ENCODE data around the gene DNAH14.

Gene DNAH14

DNA sequence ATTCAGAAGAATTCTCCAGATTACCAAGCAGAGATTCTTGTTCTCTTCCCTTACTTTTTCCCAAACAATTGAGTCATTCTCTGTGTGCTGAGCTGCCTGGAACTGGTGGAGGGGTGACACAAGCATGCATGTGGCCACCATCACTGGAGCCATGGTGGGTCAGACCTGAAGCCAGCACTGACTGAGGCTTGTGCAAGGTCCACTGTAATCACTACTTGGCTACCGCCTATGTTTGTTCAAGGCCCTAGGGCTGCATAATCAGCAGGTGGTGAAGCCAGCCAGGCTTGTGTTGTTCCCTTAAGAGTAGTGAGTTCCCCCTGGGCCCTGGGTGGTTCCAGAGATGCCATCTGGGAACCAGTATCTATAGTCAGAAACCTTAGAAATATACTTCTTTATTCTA, 183.8 kb downstream of the DNAH14 start:
- TF ChIP-seq CTCF (IDR thresholded peaks at IDR 0.05; ENCODE audit: extremely low read depth, insufficient read depth, missing control alignments): no peak
- no peak for DNase-seq (ENCODE audit: low spot score)
- in situ Hi-C loops (cut with MboI; ENCODE audit: low pct_unique_long_range_greater_than_20kb, low sequenced_read_pairs, unreplicated experiment): no loop called here

DNA sequence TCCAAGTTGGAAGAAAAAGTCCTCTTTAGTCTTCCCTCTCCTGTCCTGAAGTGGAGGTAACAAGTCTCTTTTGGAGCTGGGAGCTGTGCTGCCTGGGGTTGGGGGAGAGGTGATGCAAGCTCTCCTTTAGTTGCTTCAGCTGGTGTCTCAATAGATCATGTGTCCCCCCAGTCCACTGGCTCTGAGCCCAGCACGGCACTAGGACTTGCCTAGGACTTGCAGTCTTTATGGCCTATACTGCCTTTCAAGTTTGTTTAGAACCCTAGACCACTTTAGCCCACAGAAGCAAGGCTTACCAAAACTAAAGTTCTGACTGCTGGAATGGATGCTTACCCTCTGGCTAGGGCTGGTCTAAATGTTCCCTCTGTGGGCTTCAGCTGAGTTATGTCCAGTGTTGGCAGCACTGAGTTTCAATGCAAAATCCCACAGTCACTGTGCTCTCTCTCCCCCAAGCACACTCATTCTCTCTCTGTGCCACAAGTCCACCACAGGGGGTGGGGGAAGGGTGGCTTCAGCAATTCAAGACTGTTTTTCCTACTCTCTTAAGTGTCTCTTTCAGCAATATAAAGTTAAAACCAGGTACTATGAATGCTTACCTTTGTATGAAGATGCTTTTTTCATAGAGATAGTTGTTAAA, 185.0 kb downstream of the DNAH14 start:
- in situ Hi-C loops (cut with MboI; ENCODE audit: low pct_unique_long_range_greater_than_20kb, low sequenced_read_pairs, unreplicated experiment): no loop called here
- TF ChIP-seq CTCF (IDR thresholded peaks at IDR 0.05; ENCODE audit: extremely low read depth, insufficient read depth, missing control alignments): no peak
- no peak for DNase-seq (ENCODE audit: low spot score)

DNA sequence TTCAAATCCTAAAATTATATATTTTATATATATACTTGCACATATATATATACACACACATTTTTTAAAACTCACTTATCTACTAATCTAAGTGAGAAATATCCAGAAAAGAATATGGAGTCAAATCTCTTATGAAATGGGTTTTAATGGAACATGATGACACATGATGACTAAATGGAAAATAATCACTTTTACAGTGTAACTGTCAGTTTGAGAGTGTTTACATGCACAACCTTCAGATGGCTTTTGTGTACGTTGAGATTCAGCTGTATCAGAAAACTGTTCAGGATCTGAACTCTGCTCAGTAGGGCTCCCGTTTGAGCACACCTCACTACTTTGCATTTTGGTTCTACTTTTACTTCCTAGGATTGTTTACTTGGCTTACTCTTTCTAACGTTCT, 189.8 kb downstream of the DNAH14 start:
- in situ Hi-C loops (cut with MboI; ENCODE audit: low pct_unique_long_range_greater_than_20kb, low sequenced_read_pairs, unreplicated experiment): no loop called here
- no peak for TF ChIP-seq CTCF (IDR thresholded peaks at IDR 0.05; ENCODE audit: extremely low read depth, insufficient read depth, missing control alignments)
- DNase-seq (ENCODE audit: low spot score): no peak

DNA sequence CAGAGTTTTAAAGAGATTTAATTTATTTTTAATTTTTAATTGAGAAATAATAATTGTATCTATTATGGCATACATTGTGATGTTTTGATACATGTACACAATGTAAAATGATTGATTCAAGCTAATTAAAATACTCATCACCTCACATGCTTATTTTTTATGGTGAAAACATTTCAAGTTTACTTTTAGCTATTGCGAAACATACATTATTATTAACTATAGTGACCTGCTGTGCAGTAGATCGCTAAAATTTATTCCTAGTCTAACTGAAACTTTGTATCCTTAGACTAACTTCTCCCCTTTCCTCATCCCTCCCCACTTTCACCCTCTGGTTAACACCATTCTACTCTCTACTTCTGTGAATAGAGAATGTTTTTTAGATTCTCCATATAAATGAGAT, 191.6 kb downstream of the DNAH14 start:
- no peak for TF ChIP-seq CTCF (IDR thresholded peaks at IDR 0.05; ENCODE audit: extremely low read depth, insufficient read depth, missing control alignments)

GRCh38 chr1:225131869-225132268, 202.4 kb downstream of the DNAH14 start:
- DNase-seq (ENCODE audit: low spot score): no peak
- in situ Hi-C loops (cut with MboI; ENCODE audit: low pct_unique_long_range_greater_than_20kb, low sequenced_read_pairs, unreplicated experiment): no loop called here
- no peak for TF ChIP-seq CTCF (IDR thresholded peaks at IDR 0.05; ENCODE audit: extremely low read depth, insufficient read depth, missing control alignments)

More for the DNA sequence above, 191.6 kb downstream of the DNAH14 start:
- in situ Hi-C loops (cut with MboI; ENCODE audit: low pct_unique_long_range_greater_than_20kb, low sequenced_read_pairs, unreplicated experiment): no loop called here
- no peak for DNase-seq (ENCODE audit: low spot score)

GRCh38 chr1:225137976-225138375, 208.5 kb downstream of the DNAH14 start:
- no peak for TF ChIP-seq CTCF (IDR thresholded peaks at IDR 0.05; ENCODE audit: extremely low read depth, insufficient read depth, missing control alignments)
- in situ Hi-C loops (cut with MboI; ENCODE audit: low pct_unique_long_range_greater_than_20kb, low sequenced_read_pairs, unreplicated experiment): no loop called here
- no peak for DNase-seq (ENCODE audit: low spot score)
